Activated CD4-positive, CD25-positive, alpha-beta regulatory T cell treated with anti-CD3 and anti-CD28 coated beads, Interleukin-2, amount 50 U/mL, for 72 hours (primary cell): Measurements from ENCODE around the gene PRRX2.

Experiments used
- DNase-seq: peaks from one replicate; pipeline ENCODE4 v3.0.0; 2021

The PRRX2 gene

GRCh38 chr9:129637102-129637501 lies 28.3 kb upstream of the PRRX2 start:
- no peak for DNase-seq

GRCh38 chr9:129637673-129638439 lies 27.6 kb upstream of the PRRX2 start:
- no peak for DNase-seq

- DNase-seq = no peak
These were observed 26.3 kb upstream of the PRRX2 start for GRCh38 chr9:129639034-129639630.

GRCh38 chr9:129639756-129640085 lies 25.7 kb upstream of the PRRX2 start:
- DNase-seq = no peak

- DNase-seq = no peak
These were observed 25.2 kb upstream of the PRRX2 start for GRCh38 chr9:129640086-129640870.

GRCh38 chr9:129640871-129641749 lies 24.3 kb upstream of the PRRX2 start:
- no peak for DNase-seq

- peak; percentile 100 for DNase-seq
These were observed 23.5 kb upstream of the PRRX2 start, which contains the start of gene ASB6 for GRCh38 chr9:129641750-129642585. Gene ASB6, minus strand, starts transcription at chr9:129642151. Its CDS starts 152 bp downstream, at chr9:129641999.

- no peak for DNase-seq
These were observed 21.7 kb upstream of the PRRX2 start for GRCh38 chr9:129643706-129644105.

GRCh38 chr9:129644365-129644764 lies 21.1 kb upstream of the PRRX2 start:
- DNase-seq = no peak

GRCh38 chr9:129644902-129645301 lies 20.5 kb upstream of the PRRX2 start:
- DNase-seq = no peak

- DNase-seq = no peak
These were observed 19.2 kb upstream of the PRRX2 start for GRCh38 chr9:129646252-129646651.

GRCh38 chr9:129646654-129647053 lies 18.8 kb upstream of the PRRX2 start:
- no peak for DNase-seq

- no peak for DNase-seq
These were observed 17.8 kb upstream of the PRRX2 start for GRCh38 chr9:129647635-129648034.

- no peak for DNase-seq
These were observed 17.2 kb upstream of the PRRX2 start for GRCh38 chr9:129648092-129648763.

- DNase-seq = no peak
These were observed 16.7 kb upstream of the PRRX2 start for GRCh38 chr9:129648764-129649115.

- no peak for DNase-seq
These were observed 15.4 kb upstream of the PRRX2 start for GRCh38 chr9:129649726-129650679.

GRCh38 chr9:129650680-129651235 lies 14.7 kb upstream of the PRRX2 start:
- no peak for DNase-seq

GRCh38 chr9:129653823-129654553 lies 11.5 kb upstream of the PRRX2 start:
- DNase-seq = no peak

- DNase-seq = no peak
These were observed 10.8 kb upstream of the PRRX2 start for GRCh38 chr9:129654554-129655040.
